GM12878 (cell line): ENCODE results near the gene E2F2. TPM values are rescaled to one million over a fixed set of nuclear protein-coding genes. Genes with fewer than 3 reads are reported as not detected.

Source experiments
- ATF7 ChIP-seq: fragments of 450-650 bp; IDR thresholded peaks from 2 replicates; pipeline ENCODE4 v1.6.1; 2016; ENCODE audit warnings: low read depth, mild to moderate bottlenecking
- FOS ChIP-seq: IDR thresholded peaks from 3 replicates; pipeline ENCODE4 v1.6.1; 2011; ENCODE audit warnings: borderline replicate concordance; ENCODE audit not compliant: insufficient read length; ENCODE audit errors: extremely low read depth
- JUNB ChIP-seq: IDR thresholded peaks from 2 replicates; pipeline ENCODE4 v1.6.1; 2016; ENCODE audit warnings: antibody characterized with exemption, mild to moderate bottlenecking
- NFIC ChIP-seq: IDR thresholded peaks from 2 replicates; pipeline ENCODE4 v1.6.1; 2012; ENCODE audit warnings: low read depth, mild to moderate bottlenecking, inconsistent platforms, low read length, moderate library complexity
- NR2C1 ChIP-seq: fragments of 450-650 bp; IDR thresholded peaks from 2 replicates; pipeline ENCODE4 v1.6.1; 2017; ENCODE audit warnings: antibody characterized with exemption, mild to moderate bottlenecking, moderate library complexity
- STAT3 ChIP-seq: IDR thresholded peaks from 2 replicates; pipeline ENCODE4 v1.6.1; 2011; ENCODE audit warnings: low read depth, low read length, improper control_type of control experiment
- YY1 ChIP-seq: IDR thresholded peaks from 2 replicates; pipeline ENCODE4 v1.6.1; 2011; ENCODE audit warnings: low read depth, mild to moderate bottlenecking, low read length
- ZBTB11 ChIP-seq: fragments of 450-650 bp; formaldehyde crosslinking; IDR thresholded peaks from 2 replicates; pipeline ENCODE4 v1.5.0; 2022; ENCODE audit warnings: mild to moderate bottlenecking, missing genetic modification characterization
- ZZZ3 ChIP-seq: IDR thresholded peaks from 2 replicates; pipeline ENCODE4 v1.6.1; 2011; ENCODE audit warnings: low read depth; ENCODE audit not compliant: control insufficient read depth, insufficient read length
- polyA plus RNA-seq, 11 experiments: library from polyadenylated mRNA; depleted of rRNA in 4 of 11; unstranded in 6 of 11; stranded (reverse) in 5 of 11; fragments of >200 nt; fragmentation: Nextera tagmentation in 4 of 11; fragmentation: Illumina TruSeq in 1 of 11; extraction: Ambion mirVana in 4 of 11; extraction: Trizol in 1 of 11; gene quantifications; 1 replicate in 1 of 11; 2 replicates in 10 of 11; pipeline versions ENCODE4 v1.2.1 to v1.2.3, GENCODE V29; 2011 to 2016; ENCODE audit warnings: inconsistent platforms in 2 of 11, missing spikeins in 2 of 11, low read depth in 1 of 11
- total RNA-seq, 4 experiments: library from RNA; depleted of rRNA in 3 of 4; stranded (reverse); fragments of >200 nt in 3 of 4; fragmentation: Illumina TruSeq in 1 of 4; extraction: Trizol in 1 of 4; gene quantifications; 2 replicates each; pipeline versions ENCODE4 v1.2.1 to v1.2.3, GENCODE V29; 2013 to 2021

E2F2 gene
- total and polyA plus RNA-seq, 10 of the 15 experiments (the other 5 are each of a cell fraction or from before 2014, with no cell fraction given), result 3.8 to 27.2 (median 14.6) TPM

- TF ChIP-seq JUNB (peak; percentile 60), YY1 (0 out of 2 replicates have a peak, but pooled peaks have one; percentile 34), FOS (no peak), ZZZ3 (no peak), STAT3 (no peak), ATF7 (peak; percentile 88), NR2C1 (no peak), NFIC (peak; percentile 56; the same call in 1 of the 2 replicates), ZBTB11 (CRISPR knock-in tag) (no peak)
Observed at GRCh38 chr1:23525558-23526250, 5.3 kb downstream of the E2F2 start (continued).
